Stimulated activated CD8-positive, alpha-beta memory T cell treated with anti-CD3 and anti-CD28 coated beads, Interleukin-2, amount 100 ng/mL, for 1 hour (primary cell): ENCODE measurements around the gene OSBPL1A.

Source experiments
- DNase-seq, 2 donors: peaks; one replicate each; pipeline ENCODE4 v3.0.0-alpha.2; 2020; ENCODE audit warnings: low read depth in 2 of 2

Gene OSBPL1A

DNA sequence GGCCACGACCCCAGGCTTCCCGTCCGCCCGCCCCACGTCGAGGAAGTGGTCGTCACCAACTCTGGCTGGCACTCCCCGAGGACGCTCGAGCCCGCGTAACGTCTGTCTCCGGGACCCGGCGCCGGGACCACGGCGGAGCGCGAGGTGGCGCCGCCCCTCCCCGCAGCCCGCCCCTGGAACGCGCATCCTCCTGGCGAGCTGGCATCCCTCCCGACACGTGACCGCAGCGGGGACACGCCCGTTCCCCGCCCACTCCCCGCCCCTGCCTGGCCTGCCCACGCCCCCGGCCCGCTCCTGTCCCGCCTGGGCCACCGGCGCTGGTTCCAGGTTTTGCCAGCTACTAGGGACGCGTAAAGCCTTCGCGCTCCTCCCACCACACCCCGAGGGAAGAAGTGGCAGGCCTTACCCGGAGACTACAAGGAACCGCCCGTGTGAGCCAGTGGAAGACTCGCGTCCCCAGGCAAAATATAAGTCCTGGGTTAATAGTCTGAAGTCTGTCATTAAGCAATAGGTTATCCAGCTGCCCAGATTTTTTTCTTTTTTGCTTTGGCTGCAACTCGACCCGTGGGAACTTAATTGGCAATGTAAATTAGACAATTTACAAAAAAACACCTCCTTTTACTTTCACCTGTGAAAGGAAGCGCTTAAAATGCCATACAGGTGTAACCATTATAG lies at the start of gene OSBPL1A:
OSBPL1A (minus strand) TSS at position 131 of the 675 bp plus-strand sequence. CDS start 20,291 bp downstream, outside the sequence.
- peak; percentile 64 to 73 for DNase-seq

- no peak for DNase-seq
Observed at GRCh38 chr18:24446953-24447538, 49.4 kb upstream of the OSBPL1A start.

DNA sequence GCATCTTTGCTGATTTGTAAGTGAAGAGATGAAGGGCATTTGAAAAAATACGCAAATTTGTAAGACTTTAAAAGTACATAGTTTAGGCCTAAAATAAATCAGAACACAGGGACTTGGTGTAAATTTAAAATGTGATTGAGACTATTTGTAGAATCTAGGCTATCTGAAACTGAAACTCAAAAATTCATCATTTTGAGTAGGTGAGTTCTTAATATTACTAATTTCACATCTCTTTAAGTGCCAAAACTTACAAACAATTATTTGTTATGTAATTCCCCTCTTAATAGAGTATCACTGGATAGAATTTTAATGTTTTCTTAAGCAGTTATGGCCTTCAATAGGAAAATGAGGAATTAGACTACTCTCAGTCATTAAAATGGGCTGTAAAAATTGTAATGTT lies 48.8 kb upstream of the OSBPL1A start:
- no peak for DNase-seq

- no peak for DNase-seq
Observed at GRCh38 chr18:24443870-24444269, 46.2 kb upstream of the OSBPL1A start.

GRCh38 chr18:24436939-24437338 lies 39.3 kb upstream of the OSBPL1A start:
- DNase-seq, result no peak

GRCh38 chr18:24432618-24433017 lies 35.0 kb upstream of the OSBPL1A start:
- no peak for DNase-seq

- no peak for DNase-seq
Observed at GRCh38 chr18:24429188-24429587, 31.6 kb upstream of the OSBPL1A start.

DNA sequence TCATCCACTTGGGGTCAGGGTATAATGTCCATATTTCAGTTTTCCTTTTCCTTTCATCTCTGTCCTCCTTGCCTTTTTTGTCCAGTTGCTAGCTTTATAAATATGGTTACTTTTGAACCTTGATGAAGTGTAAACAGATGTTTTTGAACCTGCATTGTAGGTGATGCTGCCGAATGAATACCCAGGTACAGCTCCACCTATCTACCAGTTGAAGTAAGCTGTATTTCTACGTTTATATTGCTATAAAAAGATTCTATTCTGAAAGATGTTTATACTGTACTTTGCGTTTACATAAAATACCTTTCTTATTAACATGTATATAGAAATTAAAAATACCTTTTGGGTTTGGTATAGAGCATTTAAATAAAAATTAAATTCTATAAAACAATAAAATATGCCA lies 31.1 kb upstream of the OSBPL1A start:
- no peak for DNase-seq

GRCh38 chr18:24427484-24427883 lies 29.9 kb upstream of the OSBPL1A start:
- DNase-seq, result no peak

DNA sequence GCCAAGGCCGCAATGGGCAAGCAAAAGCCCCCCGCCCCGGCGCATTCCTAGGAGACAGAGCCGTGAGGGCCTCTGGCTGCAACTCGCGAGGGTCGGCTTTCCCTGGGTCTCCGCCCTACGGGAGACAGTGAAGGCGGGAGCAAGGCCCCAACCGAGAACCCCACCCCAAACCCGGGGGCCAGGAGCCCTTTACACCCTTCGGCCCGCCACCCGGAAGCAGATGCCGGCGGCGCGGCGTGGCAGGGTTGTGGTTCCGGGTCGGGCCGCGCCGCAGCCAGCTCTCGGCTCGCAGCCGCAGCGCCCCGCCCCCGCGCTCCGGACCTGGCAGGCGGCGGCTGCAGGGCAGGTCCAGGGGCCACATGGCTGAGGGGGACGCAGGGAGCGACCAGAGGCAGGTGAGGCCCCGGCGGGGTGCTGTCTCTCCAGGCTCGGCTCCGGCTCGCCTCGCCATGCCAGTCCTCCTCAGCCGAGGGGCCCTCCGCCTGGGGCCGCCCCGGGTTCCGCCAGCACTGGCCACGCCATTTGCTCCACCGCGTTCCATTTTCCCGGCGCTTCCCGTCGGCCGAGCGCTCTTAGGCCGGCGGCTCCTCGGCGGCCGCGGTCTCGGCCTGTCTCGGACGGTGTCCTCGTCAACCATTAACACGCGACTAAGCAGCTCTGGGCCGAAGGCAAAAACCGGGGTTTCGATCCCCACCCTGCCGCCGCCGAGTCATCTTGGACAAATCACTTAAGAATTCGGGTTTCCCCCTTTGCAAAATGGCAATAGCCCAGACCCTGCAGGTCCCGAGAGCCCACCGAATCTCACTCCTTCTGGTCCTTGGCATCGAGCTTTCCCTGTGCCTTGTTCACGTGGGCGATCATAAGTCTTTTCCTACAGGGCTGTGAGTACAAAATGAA lies 29.0 kb upstream of the OSBPL1A start, which contains the start of gene IMPACT:
IMPACT (plus strand) TSS at position 273 of the 897 bp plus-strand sequence; CDS start at position 360, 87 bp downstream.
- peak; percentile 44 to 71 for DNase-seq

- DNase-seq, result no peak
Observed at GRCh38 chr18:24426073-24426397, 28.4 kb upstream of the OSBPL1A start.

DNA sequence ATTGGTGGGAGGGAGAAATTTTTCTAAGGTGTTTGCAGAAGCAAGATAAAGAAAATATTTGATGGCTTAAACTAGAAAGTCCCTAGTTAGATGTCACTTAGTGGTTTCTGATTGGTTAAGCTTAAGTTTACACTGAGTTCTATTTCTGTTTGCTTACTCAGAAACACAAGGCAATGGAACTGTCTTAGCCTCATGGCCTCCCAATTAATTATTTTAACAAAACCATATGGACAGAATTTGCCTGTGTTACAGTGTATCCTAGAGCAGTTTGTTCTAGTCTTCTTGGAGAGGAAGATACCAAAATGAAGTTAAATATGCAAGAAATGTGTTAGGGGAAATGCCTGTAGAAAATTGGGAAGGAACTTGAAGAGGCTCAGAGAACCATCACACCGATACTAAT lies 24.2 kb upstream of the OSBPL1A start:
- no peak for DNase-seq

DNA sequence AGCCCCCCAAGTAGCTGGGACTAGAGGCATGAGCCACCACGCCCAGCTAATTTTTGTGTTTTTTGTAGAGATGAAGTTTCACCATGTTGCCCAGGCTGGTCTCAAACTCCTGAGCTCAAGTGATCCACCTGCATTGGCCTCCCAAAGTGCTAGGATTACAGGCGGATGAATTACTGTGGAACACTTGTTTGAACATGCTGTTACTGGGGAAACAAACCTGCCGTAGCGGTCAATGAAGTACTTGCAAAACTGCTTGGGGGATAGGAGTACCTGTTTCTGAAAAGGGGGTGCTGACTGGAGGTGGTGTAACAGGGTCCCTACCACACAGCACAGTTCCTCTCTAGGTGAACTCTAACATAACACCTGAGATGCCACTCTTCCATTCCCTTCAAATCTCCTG lies 22.9 kb upstream of the OSBPL1A start:
- DNase-seq, result no peak

DNA sequence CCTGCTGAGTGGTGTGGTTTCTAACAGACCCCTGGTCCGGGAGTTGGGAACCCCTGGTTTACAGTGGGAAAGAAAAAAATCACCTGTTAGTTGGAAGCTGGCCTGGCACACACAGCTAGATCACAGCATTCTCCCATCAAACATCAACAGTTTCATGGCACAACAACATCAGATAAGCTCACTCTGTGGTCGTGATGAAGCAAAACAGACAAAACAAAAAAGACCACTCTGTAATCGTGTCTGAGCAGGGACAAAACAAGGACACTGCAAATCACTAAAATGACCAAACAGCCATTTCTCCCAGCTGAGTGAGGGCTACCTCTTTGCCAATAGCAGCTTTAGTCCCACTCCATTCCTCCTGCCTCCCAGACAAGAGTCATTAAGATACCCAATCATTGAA lies 19.9 kb upstream of the OSBPL1A start:
- no peak for DNase-seq

DNA sequence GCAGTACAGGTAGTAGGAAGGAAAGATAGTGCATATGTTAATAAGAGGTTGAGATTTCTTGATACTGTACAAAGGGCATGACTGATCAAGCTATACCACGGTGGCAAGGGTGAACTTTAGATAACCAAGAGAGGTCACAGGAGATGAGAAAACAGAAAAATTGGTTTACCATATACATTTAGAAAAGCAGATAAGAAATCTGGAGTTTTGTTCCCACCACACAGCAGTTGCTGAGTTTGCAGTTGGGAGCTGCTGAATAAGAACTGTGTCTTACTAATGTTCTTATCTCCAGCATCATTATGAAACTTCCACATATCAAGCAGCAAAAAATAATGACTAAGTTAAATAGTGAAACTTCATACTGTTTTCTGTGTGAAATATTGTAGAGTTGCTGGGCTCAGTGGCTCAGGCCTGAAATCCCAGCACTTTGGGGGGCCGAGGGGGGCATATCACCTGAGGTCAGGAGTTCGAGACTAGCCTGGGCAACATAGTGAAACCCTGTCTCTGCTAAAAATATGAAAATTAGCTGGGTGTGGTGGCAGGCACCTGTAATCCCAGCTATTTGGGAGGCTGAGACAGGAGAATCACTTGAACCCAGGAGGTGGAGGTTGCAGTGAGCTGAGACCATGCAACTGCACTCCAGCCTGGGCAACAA lies 16.9 kb upstream of the OSBPL1A start:
- no peak for DNase-seq

- no peak for DNase-seq
Observed at GRCh38 chr18:24413148-24413547, 15.5 kb upstream of the OSBPL1A start.

DNA sequence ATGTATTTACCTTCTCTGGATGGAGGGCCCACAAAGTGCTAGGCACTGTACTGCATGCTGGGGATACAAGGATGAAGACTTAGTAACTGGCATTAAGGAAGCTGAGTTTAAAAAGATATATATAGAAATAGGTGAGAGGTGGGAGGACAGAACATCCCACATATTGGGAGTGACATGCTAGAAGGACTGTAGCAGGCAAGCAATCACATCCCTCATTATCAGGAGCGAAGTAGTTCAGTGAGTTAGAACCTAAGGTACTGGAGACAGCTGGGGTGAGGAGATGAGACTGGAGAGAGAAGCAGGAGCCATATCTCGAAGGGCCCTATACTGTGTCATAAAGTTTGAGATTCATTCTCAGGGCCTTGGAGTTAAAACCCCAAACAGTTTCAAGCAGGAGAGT lies 10.9 kb upstream of the OSBPL1A start:
- DNase-seq, result no peak

DNA sequence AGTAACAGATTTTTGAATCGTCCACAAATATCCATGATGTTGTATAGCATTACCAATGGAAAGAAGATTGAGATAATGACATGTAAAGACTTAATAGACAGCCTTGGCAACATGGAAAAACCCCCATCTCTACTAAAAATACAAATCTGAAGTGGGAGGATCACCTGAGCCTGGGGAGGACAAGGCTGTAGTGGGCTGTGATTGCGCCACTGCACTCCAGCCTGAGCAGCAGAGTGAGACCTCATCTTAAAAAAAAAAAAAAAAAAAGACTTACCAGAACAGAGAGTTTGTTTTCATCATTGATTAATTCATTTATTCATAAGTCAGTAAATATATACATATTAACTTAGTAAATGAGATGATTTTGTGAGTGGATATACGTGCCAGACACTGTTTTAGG lies 7.0 kb upstream of the OSBPL1A start:
- no peak for DNase-seq

DNA sequence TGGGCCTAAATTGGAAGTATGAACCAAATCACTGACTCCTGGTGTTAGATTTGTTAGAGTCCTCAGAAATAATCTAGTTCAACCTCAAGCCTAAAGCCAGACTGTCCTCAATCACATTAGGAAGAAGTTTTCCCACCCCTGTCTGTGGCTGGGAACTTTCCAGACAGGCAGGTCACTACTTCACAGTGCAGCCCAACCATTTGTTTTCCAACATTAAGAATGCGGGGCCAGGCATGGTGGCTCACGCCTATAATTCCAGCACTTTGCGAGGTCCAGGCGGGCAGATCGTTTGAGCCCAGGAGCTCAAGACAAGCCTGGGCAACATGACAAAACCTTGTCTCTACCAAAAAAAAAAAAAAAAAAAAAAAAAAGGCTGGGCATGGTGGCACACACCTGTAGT lies 5.5 kb upstream of the OSBPL1A start:
- no peak for DNase-seq

DNA sequence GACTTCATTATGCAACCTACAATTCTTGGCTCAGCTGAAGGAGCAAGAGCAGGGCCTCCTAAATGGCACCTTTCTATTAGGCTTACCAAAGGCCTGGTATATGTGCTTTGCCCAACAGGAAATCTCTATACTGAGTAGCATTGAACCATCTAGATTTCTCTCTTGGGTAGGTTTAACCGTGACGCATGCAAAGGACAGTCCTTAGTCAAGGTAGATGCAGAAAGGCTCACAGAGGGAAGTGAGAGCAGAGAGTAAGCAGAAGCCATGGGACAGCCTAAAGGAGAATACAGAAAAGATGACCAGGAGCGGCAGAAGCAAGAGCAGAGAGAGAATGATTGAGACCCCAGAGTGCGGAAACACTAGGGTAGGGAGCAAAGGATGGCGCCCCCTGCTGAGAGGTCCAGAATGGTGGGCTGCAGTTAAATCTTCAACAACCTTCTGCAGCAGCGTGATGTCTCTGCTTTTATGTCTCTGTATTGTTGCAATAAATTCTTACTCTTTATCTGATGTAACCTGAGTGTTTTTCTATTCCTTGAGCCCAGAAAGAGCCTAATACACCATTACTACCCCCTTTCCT lies 4.7 kb upstream of the OSBPL1A start:
- DNase-seq, result no peak

- DNase-seq, result no peak
Observed at GRCh38 chr18:24400587-24400986, 3.0 kb upstream of the OSBPL1A start.

DNA sequence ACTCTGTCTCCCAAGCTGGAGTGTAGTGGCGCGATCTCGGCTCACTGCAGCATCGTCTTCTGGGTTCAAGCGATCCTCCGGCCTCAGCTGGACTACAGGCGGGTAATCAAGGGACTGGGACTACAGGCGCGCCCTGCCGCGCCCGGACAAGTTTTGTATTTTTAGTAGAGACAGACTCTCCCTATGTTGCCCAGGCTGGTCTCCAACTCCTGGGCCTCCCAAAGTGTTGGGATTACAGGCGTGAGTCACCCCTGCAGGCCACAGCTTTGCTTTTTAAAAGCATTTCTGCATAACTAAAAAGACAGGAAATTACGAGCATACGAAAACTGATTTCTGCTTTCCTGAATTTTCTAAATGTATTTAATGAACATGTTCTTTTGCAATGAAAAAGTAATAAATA lies 916 bp upstream of the OSBPL1A start:
- DNase-seq, result no peak
